DMS53 treated with DMSO at 0.1 percent for 48 hours (cell line): ENCODE data around the gene WDR4.
"Not testable (repeated sequence)": the region's sequence is repeated elsewhere in the genome, so short reads cannot be mapped to it uniquely, and the experiment has no call there.

Experiments
- DNase-seq: peaks from one replicate; lab custom pipeline; 2025; ENCODE audit not compliant: unreplicated experiment; lab: John Stamatoyannopoulos, UW

The WDR4 gene

GRCh38 chr21:42878993-42879787 is at the start of gene WDR4:
TSS of gene WDR4 (minus strand) at chr21:42879539. CDS start at chr21:42879495, 44 bp downstream.
- DNase-seq: peak; percentile 68

- DNase-seq: not testable (repeated sequence)
Measured at GRCh38 chr21:42927474-42928200, 48.3 kb upstream of the WDR4 start.

DNA sequence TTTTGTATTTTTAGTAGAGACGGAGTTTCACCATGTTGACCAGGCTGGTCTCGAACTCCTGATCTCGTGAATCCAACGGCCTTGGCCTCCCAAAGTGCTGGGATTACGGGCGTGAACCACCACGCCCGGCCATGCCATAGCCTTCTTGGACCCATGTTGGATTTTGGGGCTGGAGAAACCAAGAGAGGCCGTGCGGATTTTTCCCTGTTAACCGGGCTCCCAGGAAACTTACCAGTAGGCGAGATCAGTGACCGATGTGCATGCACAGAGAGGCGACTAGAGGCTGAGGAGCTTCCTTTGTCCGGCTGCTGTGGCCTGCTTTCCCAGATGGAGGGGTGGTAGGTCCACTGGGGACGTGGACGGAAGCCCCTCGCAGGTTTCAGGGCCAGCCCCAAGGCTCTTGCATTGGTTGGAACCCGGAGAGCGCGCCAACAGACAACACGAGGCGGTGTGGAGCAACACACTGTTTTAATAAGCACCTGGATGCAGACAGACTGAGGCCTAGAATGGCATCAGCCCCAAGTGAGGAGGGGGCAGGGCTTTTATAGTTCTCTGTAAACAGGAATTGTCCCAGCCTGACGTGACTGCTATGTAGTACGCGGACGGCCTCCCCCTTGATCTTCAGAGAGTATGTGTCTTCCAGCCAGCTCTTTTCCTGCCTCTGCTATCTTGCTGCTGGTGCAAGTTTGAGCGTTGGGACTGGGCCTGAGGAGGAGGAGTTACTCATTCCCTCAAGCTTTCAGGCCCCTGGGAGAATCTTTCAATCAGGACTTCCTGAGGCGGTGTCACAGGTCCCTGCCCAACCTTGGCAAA is 46.0 kb upstream of the WDR4 start, which contains the start of gene ERVH48-1:
ERVH48-1 (minus strand) TSS at position 517 of the 813 bp plus-strand sequence. CDS start 6,624 bp downstream, outside the sequence.
- no peak for DNase-seq

GRCh38 chr21:42924433-42924751 is 45.1 kb upstream of the WDR4 start:
- DNase-seq: no peak

DNA sequence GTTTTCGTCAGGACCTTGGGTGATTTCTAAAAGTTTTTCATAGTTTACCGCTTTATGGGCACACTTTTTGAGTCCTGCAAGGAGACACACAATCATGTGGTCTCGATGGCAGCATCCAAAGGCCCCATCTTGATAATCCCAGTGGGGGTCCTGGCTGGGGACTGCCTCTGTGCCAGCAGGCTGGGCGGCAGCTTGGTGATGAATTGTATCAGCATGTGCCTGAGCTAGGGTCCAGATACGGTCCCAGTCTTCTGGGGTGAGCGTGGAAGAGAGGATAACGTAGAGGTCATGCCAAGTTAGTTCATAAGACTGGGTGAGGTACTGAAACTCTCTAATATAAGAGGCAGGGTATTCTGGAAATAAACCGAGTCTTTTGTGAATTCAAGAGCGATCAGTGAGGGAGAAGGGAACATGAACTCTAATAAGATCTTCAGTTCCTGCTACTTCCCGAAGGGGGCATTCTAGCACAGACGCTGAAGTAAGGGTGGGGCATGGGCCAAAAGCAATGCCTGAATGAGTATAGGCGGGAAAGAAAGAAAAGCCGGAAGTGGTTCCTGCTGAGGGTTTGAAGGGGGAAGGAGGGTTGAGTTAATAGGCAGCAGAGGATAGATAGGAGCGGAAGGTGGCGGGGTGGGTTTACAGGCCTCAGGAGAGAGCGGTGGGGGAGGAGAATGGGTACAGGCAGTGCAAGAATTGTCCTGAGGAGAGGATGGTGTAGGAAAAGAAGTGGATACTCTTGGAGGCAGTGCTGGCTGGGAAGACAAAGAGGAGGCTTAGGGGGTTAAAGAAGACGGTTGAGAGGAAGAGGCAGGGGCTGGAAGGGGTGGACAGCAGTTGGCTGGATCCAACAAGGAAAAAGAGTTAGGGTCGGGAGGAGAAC is 44.5 kb upstream of the WDR4 start:
- peak; percentile 83 for DNase-seq

GRCh38 chr21:42922918-42923317 is 43.6 kb upstream of the WDR4 start:
- no peak for DNase-seq

DNA sequence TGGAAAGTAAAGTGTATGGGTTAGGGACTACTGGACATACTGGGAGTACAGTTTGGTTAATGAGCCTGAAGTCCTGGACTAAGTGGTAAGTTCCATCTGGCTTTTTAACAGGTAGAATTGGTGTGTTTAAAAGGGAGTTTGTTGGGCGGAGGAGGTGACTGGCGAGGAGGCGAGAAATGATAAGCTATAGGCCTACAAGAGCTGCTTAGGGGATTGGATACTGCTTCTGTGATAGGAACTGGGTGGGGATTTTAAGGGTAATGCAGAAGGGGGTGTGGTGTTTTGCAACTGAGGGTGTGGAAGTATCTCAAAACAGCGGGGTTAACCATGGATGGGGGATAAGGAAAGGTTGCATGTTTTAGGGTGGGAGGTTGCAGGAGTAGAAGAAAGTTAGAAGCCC is 42.6 kb upstream of the WDR4 start:
- DNase-seq: no peak

DNA sequence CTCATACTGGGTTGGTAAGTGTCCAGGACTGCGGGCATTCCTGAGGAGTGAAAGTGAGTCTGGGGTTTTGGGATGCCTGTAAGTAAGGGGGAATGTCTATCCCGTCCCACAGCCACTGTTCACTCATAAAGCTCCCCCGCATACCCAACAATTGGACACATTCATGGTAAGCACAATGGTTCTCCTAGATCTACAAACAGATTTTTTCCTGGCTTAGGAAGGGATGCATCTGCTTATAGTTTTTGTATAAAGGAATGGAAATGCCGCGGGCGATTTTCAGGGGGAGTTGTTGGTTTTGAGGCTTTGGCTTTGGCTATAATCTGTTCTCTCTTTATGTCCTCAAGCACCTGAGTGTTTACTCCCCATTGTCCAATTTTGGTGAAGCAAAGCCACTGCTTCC is 39.0 kb upstream of the WDR4 start:
- DNase-seq: no peak

DNA sequence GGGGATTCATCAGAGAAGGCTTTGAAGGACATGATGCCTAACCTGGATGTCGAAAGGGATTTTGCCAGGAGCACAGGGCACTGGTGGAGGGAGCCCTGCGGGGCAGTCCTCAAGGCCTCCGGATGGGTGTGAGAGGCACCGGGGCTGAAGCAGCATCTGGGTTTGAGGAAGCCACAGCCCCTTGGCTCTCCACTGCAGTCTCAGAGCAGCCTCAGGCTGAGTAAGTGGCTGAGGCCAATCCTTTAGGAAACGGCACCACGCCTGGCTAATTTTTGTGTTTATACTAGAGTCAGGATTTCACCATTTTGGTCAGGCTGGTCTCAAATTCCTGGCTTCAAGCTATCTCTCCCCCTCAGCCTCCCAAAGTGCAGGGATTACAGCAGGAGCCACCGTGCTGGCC is 34.1 kb upstream of the WDR4 start:
- DNase-seq: no peak

DNA sequence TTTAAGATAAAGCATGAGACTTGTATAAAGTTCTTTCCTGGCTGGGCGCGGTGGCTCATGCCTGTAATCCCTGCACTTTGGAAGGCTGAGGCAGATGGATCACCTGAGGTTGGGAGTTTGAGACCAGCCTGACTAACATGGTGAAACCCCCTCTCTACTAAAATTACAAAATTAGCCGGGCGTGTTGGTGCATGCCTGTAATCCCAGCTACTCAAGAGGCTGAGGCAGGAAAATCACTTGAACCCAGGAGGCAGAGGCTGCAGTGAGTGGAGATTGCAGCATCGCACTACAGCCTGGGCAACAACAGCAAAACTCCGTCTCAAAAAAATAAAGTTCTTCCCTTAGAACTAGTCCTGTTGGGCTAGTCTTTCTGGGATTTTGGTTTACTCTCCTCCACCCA is 32.6 kb upstream of the WDR4 start:
- DNase-seq: not testable (repeated sequence)

- not testable (repeated sequence) for DNase-seq
Measured at GRCh38 chr21:42908484-42908883, 29.1 kb upstream of the WDR4 start.

DNA sequence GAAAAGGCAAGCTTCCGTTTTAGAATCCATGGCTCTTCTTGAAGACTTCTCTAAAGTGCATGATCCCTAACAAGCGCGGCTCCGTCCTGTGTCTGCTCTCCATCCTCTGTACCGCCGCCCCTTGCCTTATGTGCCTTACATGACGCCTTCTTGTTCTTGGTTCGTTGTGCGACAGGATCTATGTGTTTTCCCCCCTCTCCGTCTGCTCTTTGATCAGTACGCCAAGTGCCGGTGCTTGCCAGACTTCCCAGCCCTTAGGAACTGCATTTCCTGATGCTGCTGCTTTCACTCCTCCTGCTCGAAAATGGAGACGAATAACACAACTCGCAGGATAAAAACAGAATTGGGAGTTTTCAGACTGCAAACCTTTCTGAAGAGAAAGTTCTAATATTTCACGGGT is 26.9 kb upstream of the WDR4 start:
- DNase-seq: no peak

GRCh38 chr21:42905195-42905594 is 25.9 kb upstream of the WDR4 start:
- no peak for DNase-seq

DNA sequence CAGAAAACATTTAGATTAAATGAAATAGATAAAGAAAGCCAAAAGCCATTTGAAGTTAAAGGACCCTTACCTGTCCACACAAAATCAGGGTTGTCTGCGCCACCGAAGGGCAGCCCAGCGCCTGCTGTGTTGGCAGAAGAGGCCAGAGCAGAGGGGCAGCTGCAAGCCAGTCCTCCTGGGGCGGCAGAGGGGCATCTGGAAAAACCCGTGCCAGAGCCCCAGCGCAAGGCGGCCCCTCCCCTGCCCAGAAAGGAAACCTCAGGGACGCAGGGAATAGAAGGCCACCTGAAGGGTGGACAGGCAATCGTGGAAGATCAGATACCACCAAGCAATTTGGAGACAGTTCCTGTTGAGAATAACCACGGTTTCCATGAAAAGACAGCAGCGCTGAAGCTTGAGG is 24.5 kb upstream of the WDR4 start:
- DNase-seq: no peak

- no peak for DNase-seq
Measured at GRCh38 chr21:42900446-42900845, 21.1 kb upstream of the WDR4 start.

DNA sequence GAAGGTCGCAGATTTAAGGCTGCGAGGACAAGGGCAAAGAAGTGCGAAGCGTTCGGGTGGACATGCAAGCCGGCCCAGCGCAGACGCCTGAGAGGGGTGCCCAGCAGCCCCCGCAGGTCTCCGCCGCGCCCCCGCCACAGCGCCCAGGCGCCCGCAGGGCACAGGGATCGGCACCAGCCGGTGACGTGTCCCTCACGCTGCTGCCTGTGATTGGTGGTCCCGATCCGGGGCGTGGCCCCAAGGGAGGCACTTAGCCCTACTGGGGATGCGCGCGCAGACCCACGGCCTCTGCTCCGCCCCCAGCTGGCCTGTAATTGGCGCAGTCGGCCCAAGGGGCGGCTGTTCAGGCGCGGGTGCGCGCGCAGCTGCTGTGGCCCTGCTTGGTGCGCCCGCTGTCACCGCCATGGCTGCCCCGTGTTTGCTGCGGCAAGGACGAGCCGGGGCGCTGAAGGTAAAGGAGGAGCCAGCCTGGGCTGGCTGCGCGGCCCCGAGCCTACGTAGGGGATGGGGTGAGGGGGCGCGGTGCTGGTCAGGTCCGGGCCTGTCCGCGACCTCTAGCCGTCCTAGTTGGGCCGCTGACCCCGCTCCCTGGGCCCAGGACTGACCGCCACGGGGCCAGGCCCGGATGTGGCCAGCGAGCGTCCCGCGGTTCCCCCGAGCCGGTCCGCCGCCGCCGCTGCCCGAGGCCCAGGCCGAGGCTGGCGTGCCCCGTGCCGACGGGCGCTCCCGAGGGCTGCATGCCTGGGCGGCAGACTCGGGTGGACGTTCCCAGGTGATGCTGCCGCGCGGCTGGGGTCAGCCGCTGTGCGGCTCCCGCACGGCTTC is 13.8 kb upstream of the WDR4 start, which contains the start of gene NDUFV3:
NDUFV3 (plus strand) TSS at position 379 of the 825 bp plus-strand sequence; CDS start at position 404, 25 bp downstream.
- DNase-seq: peak; percentile 90

GRCh38 chr21:42892582-42892930 is 13.2 kb upstream of the WDR4 start:
- no peak for DNase-seq

DNA sequence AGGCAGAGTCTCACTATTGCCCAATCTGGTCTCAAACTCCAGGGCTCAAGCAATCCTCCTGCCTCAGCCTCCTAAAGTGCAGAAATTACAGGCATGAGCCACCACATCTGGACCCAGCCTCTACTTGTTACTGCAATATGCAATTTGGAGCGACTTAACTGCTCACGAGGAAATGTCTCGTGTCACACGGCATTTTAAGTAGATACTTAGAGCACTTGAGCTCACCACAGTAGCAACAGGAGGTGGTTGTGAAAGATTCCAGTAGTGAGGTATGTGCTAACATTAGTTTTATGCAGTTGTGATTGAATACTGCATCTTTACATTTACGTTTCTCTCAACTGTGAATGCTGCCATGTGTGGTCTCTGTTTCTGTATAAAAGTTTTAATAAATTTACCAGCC is 8.0 kb upstream of the WDR4 start:
- DNase-seq: no peak

- DNase-seq: no peak
Measured at GRCh38 chr21:42883921-42884320, 4.6 kb upstream of the WDR4 start.

GRCh38 chr21:42880352-42880751 is 1.0 kb upstream of the WDR4 start:
- no peak for DNase-seq
